Activated naive CD4-positive, alpha-beta T cell treated with anti-CD3 and anti-CD28 coated beads for 36 hours (primary cell): Measurements from ENCODE around the gene SAG. TPM values are rescaled to one million over a fixed set of nuclear protein-coding genes. Genes with fewer than 3 reads are reported as not detected.
"Not testable (repeated sequence)": the region's sequence is repeated elsewhere in the genome, so short reads cannot be mapped to it uniquely, and the experiment has no call there.

Source experiments
- CTCF ChIA-PET: fragments of 350-600 bp; sonication (Branson Sonifier 250); formaldehyde crosslinking; loops from one replicate; lab custom pipeline; 2021; ENCODE audit warnings: antibody characterized with exemption; lab: Charles Lee
- DNase-seq: peaks from one replicate; pipeline ENCODE4 v3.0.0-alpha.2; 2020
- H3K27ac Mint-ChIP-seq: one replicate; pipeline ENCODE4 v1.8.0; 2021; ENCODE audit warnings: mild to moderate bottlenecking, mixed read lengths
- H3K27me3 Mint-ChIP-seq: one replicate; pipeline ENCODE4 v1.8.0; 2021; ENCODE audit warnings: low read depth, mixed read lengths
- H3K36me3 Mint-ChIP-seq: one replicate; pipeline ENCODE4 v1.8.0; 2021; ENCODE audit warnings: low read depth, mixed read lengths
- H3K4me1 Mint-ChIP-seq: one replicate; pipeline ENCODE4 v1.8.0; 2021; ENCODE audit warnings: low read depth, mixed read lengths
- H3K4me3 Mint-ChIP-seq: one replicate; pipeline ENCODE4 v1.8.0; 2021; ENCODE audit warnings: mild to moderate bottlenecking, moderate library complexity, mixed read lengths
- H3K9me3 Mint-ChIP-seq: one replicate; pipeline ENCODE4 v1.8.0; 2021; ENCODE audit warnings: mixed read lengths
- intact Hi-C: fragments of 100-400 bp; cut with micrococcal nuclease; formaldehyde crosslinking; loops from one replicate; pipeline ENCODE4 v1.15.1; 2023
- total RNA-seq, 2 experiments: library from RNA; stranded (reverse); gene quantifications; one replicate each; pipeline ENCODE4 v1.2.3, GENCODE V29; 2021

SAG gene
- total RNA-seq, 2 experiments from 2014 or later, result 0.19 TPM; not detected in 1

DNA sequence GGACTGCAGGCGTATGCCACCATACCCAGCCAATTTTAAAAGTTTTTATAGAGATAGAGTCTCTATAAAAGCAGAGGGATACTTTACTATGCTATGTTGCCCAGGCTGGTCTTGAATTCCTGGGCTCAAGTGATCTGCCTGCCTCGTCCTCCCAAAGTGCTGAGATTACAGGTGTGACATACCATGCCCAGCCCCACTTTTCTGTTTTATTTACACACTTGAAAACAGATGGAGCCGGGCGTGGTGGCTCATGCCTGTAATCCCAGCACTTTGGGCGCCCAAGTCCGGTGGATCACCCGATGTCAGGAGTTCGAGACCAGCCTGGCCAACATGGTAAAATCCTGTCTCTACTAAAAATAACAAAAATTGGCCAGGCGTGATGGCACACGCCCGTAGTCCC lies 67.2 kb downstream of the SAG start:
- H3K27me3 Mint-ChIP-seq, H3K4me3 Mint-ChIP-seq, H3K27ac Mint-ChIP-seq, intact Hi-C loops, H3K9me3 Mint-ChIP-seq, DNase-seq: not testable (repeated sequence)
- peaks cover 20% of the 10 kb centered on the region for H3K4me1 Mint-ChIP-seq
- H3K36me3 Mint-ChIP-seq, result peaks cover 19% of the 10 kb centered on the region
- CTCF ChIA-PET, result interaction anchor here (0.6 kb wide), 1 partner anchor 13 kb away, joined by 3 read pairs; no protein-coding TSS in a partner anchor

DNA sequence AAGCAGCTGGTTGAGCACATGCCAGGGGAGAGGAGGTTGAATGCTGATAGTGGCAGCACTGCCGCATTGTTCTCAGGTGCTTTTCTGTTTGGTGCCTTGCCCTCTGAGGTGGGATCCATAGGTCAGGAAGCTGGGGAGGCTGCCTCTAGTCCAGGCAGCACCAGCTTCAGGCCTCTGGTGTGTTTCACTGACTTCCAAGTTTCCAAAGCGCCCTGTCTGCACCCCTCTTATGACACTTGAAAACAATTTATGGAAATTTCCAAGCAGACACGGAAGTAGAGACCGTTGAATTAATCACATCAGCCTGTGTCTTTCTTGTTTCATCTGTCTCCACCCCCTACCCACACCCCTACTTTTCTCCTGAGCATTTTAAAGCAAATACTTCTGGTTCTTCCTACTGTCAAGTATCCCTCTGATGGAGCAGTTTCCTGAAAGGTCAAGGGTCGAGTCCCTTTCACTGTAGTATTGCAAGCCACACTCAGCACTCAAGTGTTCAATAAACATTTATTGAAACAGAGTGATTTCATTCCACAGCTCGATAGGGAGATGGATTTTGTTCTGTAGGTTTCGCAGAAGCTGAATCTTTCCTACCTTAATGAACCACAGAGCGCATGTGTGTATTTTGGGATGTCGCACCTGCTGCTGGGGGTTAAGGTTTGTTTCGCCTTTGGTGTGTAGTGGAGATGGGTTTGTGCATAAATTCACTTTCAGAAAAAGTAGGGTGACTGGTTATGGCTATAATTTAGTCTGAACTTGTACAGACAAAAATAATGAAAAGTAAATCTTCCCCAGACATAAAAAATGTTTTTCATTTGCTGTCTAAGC lies 68.1 kb downstream of the SAG start:
- Mint-ChIP-seq H3K27ac (peak overlapping the region; percentile 5), H3K4me1 (peaks cover 27% of the 10 kb centered on the region), H3K9me3 (no peaks in the 10 kb centered on the region), H3K4me3 (no peak overlapping the region), H3K27me3 (no peaks in the 10 kb centered on the region), H3K36me3 (peaks cover 19% of the 10 kb centered on the region)
- CTCF ChIA-PET, result no interaction called here
- intact Hi-C loops, result no loop called here
- no peak for DNase-seq

DNA sequence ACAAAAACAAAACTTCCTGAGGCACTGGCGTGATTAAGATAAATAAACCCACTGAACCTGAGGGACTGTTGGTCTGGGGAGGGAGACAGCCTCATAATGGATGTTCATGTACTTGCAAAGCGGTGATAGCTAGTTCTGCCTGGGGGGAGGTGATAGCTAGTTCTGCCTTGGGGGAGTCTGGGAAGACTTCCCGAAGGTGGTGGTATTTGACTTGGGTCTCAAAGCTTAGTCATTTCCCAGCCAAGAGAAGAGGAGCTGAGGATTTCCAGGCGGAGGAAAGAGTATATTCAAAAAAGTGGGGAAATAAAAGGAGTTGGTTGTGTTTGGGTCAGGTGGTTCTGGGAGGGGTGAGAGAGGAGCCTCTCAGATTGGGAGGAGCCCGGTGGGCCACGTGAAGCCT lies 71.4 kb downstream of the SAG start:
- CTCF ChIA-PET, result interaction anchor here (0.7 to 1.3 kb wide), 2 partner anchors 22 to 29 kb away, joined by 3 to 4 read pairs; no protein-coding TSS in a partner anchor
- Mint-ChIP-seq H3K27ac (no peak overlapping the region), H3K4me1 (peaks cover 49% of the 10 kb centered on the region), H3K4me3 (no peak overlapping the region), H3K9me3 (no peaks in the 10 kb centered on the region), H3K36me3 (peaks cover 17% of the 10 kb centered on the region), H3K27me3 (no peaks in the 10 kb centered on the region)
- DNase-seq, result no peak
- intact Hi-C loops, result no loop called here

DNA sequence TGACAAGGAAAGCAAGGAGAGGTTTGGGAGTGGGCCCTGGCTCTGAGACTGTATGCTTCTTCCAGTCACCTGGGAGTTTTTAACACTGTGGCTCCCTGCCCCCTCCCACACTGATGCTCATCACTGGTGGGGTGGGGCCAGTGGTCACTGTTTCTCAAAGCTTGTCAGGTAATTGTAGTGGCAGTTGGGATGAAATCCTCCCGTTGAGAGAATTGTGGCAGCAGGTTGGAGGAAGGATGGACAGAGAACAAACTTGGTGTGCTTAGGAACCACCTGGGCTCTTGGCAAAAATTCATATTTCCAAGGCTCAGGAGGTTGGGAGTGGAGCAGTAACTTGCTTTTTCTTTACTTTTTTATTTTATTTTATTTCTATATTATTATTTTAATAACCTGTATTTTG lies 71.8 kb downstream of the SAG start:
- intact Hi-C loops, result no loop called here
- peaks cover 54% of the 10 kb centered on the region for H3K4me1 Mint-ChIP-seq
- DNase-seq, result no peak
- CTCF ChIA-PET, result interaction anchor here (0.7 kb wide), 1 partner anchor 29 kb away, joined by 3 read pairs; no protein-coding TSS in a partner anchor
- H3K27ac Mint-ChIP-seq, result no peak overlapping the region
- H3K4me3 Mint-ChIP-seq, result no peak overlapping the region
- H3K9me3 Mint-ChIP-seq, result no peaks in the 10 kb centered on the region
- H3K36me3 Mint-ChIP-seq, result peaks cover 16% of the 10 kb centered on the region
- H3K27me3 Mint-ChIP-seq, result no peaks in the 10 kb centered on the region

DNA sequence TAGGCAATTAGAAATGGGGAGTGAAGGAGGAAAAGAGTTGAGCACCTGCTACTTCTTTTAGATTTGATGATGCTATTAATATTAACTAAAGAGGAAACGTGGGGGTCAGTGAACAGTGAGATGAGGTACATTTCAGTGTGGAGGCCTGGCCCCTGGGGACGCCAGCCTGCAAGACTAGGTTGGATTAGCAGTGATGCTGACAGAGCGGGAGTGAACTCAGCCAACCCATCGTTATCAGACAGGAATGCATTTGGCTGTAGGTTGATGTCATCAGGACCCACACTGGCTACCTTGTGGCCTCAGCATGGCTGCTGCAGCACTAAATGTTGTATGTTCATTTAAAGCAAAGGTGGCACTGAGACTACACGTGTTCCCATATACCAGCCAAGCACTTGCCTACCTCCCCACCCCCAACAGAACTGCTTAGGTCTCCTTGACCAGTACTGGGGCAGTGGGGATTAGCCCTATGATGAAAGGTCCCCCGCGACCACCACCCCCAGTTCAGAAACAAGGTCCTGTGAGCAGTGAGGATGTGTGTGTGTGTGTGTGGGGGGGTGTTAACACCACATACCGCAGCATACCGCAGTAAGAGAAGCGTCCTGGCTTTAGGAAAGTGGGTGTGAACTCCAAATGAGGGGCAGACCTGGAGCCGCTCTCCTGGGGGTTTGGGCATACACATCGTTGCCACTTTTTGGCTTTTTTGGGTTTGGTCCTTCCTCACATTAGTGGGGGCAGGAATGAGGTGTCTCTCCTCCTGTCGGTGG lies 72.7 kb downstream of the SAG start:
- Mint-ChIP-seq H3K4me1 (peaks cover 62% of the 10 kb centered on the region), H3K9me3 (no peaks in the 10 kb centered on the region), H3K36me3 (peaks cover 16% of the 10 kb centered on the region), H3K4me3 (no peak overlapping the region), H3K27ac (no peak overlapping the region), H3K27me3 (no peaks in the 10 kb centered on the region)
- CTCF ChIA-PET, result no interaction called here
- DNase-seq, result no peak
- intact Hi-C loops, result no loop called here

DNA sequence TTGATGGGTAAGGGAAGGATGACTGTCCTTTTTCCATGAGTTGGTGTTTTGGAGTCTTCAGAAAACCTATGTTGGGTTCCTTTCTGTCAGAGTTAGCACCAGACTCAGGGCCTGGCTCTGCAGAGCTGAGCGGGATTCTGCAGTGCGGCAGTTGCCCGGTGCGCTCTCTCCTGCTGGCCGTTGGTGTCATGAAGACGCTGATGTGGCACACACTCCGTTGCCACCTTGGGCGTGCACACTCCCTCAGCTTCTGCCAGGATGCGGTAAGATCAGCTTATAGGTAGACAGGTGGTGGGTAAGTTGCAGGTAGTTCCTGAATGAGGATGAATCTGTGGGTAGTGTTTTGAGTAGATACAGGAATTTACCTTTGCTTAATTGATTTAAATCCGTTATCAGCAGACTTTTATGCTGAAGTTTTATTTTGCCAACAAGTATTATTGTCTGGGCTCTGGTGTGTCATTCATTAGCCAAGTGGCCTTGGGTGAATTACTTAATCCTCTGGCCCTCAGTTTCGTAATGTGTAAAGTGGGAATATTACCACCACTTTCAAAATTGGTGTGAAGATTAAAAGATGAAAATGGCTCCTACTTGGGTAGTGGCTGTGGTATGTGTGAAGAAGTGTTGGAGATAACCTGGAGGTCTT lies 73.5 kb downstream of the SAG start:
- H3K27ac Mint-ChIP-seq, result no peak overlapping the region
- intact Hi-C loops, result no loop called here
- H3K4me1 Mint-ChIP-seq, result peaks cover 67% of the 10 kb centered on the region
- no peaks in the 10 kb centered on the region for H3K9me3 Mint-ChIP-seq
- H3K27me3 Mint-ChIP-seq, result no peaks in the 10 kb centered on the region
- H3K4me3 Mint-ChIP-seq, result no peak overlapping the region
- CTCF ChIA-PET, result no interaction called here
- no peak for DNase-seq
- H3K36me3 Mint-ChIP-seq, result peaks cover 9% of the 10 kb centered on the region

DNA sequence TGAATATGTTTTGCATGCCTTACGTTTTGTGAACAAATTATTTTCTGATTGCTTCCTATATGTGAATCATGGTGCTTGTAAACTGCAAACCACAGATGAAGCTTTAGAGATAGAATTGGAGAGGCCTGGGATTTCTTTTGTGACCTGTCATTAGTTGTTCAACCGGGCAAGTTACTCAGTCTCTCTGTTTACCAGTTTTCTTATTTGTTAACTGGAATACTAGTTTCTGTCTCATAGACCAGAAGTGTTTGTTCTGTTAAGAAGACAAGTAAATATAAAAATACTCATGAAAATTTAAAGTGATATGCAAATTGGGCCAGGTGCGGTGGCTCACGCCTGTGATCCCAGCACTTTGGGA lies 74.0 kb downstream of the SAG start:
- intact Hi-C loops, result no loop called here
- no peaks in the 10 kb centered on the region for H3K27me3 Mint-ChIP-seq
- peaks cover 72% of the 10 kb centered on the region for H3K4me1 Mint-ChIP-seq
- no peak overlapping the region for H3K4me3 Mint-ChIP-seq
- H3K36me3 Mint-ChIP-seq, result peaks cover 7% of the 10 kb centered on the region
- H3K9me3 Mint-ChIP-seq, result no peaks in the 10 kb centered on the region
- H3K27ac Mint-ChIP-seq, result no peak overlapping the region
- CTCF ChIA-PET, result interaction anchor here (1.5 kb wide), 1 partner anchor 9 kb away, joined by 3 read pairs; no protein-coding TSS in a partner anchor
- no peak for DNase-seq

DNA sequence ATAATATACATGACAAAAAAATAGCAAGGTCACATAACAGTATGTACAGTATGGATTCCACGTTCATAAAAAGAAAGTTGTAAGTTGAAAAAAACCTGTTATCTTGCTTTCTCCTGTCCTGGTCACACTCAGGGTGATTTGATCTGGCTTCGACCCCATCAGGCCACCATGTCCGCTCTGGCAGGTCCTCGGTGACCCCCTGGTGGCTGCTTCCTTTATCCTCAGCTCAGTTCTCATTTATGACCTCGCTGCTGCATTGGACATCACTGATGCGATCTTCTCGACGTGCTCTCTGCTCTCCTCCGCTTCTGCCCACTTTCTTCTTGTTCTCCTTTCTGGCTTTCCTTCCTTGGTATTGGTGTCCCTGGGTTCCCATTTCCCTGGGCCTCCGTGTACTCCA lies 76.4 kb downstream of the SAG start:
- Mint-ChIP-seq H3K4me1 (peaks cover 75% of the 10 kb centered on the region), H3K27me3 (no peaks in the 10 kb centered on the region), H3K9me3 (no peaks in the 10 kb centered on the region), H3K36me3 (peaks cover 8% of the 10 kb centered on the region), H3K27ac (no peak overlapping the region), H3K4me3 (no peak overlapping the region)
- CTCF ChIA-PET, result interaction anchor here (1.6 to 1.9 kb wide), 2 partner anchors 31 to 59 kb away, joined by 4 to 6 read pairs; no protein-coding TSS in a partner anchor
- intact Hi-C loops, result loop anchor here (1.0 to 2.0 kb wide), 2 partner anchors 29 to 470 kb away; partner anchors contain the start of genes DGKD and HJURP
- DNase-seq, result no peak

DNA sequence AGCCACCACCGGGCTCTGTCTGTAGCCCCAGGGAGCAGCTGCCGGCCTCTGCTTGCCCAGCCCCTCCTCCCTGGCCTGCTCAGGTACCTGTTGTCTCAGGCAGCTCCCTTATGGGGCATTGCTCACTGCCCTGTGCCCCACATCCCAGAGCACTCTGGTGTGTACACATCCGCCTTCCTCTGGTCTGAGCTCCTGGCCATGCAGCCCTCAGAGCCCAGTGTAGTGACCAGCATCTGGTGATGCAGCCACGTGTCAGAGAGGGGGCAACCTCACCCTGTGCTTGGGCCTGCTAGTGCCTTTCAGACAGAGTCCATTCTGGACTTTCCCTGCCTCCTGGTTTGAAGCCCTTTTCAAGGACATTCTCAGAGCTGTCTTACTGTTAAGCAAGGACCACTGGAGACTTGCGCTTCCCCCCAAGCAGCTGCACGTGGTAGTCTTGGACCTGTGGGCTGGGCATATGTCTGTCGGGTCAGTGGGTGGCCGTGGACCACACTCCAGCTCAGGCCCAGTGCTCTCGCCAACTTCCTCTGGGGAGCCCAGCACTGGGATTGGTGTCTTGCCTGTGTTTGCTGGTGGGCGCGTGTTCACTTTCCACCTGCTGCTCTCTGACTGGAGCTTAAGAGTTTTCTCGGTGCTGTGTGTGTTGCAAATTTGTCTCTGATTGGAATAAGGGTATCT lies 77.3 kb downstream of the SAG start:
- CTCF ChIA-PET, result interaction anchor here (0.9 to 1.9 kb wide), 6 partner anchors 11 to 58 kb away, joined by 3 to 6 read pairs (median 4); no protein-coding TSS in a partner anchor
- Mint-ChIP-seq H3K4me3 (peak overlapping the region; percentile 36), H3K27ac (peak overlapping the region; percentile 69), H3K27me3 (no peaks in the 10 kb centered on the region), H3K9me3 (no peaks in the 10 kb centered on the region), H3K4me1 (peaks cover 69% of the 10 kb centered on the region), H3K36me3 (peaks cover 10% of the 10 kb centered on the region)
- DNase-seq, result no peak
- intact Hi-C loops, result loop anchor here (1.0 to 2.0 kb wide), 2 partner anchors 30 to 469 kb away; partner anchors contain the start of genes DGKD and HJURP

DNA sequence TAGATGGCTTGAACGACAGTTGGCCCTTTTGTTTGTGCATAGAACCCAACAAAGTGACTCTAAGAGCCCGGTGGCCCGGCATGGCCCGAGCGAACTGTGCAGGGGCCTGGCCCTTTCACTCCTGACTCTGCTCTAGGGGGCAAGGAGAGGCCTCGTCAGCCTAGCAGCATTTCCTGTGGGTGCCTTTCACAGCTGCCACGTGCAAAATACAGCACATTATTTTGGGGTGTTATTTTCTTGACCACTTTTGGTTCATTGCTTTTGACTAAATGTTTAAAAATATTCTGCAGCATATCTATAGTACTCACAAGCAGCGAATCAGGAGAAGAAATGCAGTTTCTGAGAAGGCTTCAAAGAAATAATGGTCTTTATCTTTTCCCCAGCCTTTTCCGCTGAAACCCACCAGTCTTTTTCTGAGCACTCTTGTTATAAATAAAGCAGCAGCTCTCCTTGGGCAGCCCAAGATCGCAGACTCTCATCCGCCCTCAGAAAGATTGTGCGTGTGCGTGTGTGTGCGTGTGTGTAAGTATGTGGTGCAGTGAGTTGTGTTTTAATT lies 78.0 kb downstream of the SAG start:
- peaks cover 63% of the 10 kb centered on the region for H3K4me1 Mint-ChIP-seq
- CTCF ChIA-PET, result interaction anchor here (0.9 to 1.9 kb wide), 6 partner anchors 10 to 57 kb away, joined by 3 to 6 read pairs (median 4); no protein-coding TSS in a partner anchor
- intact Hi-C loops, result loop anchor here (2.0 kb wide), 1 partner anchor 31 kb away; the partner anchor contains the start of gene DGKD

DNA sequence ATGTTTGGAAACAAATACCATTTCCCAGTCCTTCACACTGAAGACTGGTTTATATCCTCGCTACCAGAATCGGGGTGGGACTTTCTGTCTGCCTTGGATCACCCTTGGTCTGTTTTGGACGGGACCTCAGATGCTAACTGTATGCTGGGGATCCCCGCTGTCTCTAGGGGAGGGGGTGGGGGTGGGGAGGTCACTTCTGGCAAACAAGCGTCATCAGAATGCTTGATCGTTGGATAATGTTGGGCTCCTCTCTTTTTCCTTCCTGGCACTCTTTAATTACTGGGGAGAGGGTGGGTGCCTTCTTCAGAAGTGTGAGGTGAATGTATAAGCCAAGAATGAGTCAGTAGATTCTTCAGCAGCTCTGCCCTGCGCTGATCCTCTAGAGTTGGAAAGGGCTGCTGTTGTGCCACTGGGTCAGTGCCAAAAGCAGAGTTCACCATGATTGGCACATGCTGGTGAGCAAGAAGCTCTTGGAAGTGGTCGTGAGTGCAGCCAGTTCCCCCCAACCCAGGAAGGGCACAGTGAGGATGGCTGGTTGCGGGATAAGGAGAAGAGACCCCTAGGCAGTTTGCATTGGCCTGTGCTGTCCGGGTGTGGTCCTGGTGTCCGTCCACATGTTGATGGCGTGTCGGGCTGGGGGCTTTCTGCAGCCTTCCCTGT lies 78.9 kb downstream of the SAG start:
- H3K27me3 Mint-ChIP-seq, result no peaks in the 10 kb centered on the region
- DNase-seq, result peak; percentile 39
- peaks cover 16% of the 10 kb centered on the region for H3K36me3 Mint-ChIP-seq
- intact Hi-C loops, result no loop called here
- H3K4me3 Mint-ChIP-seq, result no peak overlapping the region
- no peaks in the 10 kb centered on the region for H3K9me3 Mint-ChIP-seq
- H3K4me1 Mint-ChIP-seq, result peaks cover 54% of the 10 kb centered on the region
- peak overlapping the region; percentile 69 for H3K27ac Mint-ChIP-seq
- CTCF ChIA-PET, result interaction anchor here (1.6 to 1.7 kb wide), 2 partner anchors 10 to 14 kb away, joined by 4 to 6 read pairs; no protein-coding TSS in a partner anchor

More for the DNA sequence above, 78.0 kb downstream of the SAG start:
- DNase-seq, result peak; percentile 38
- peak overlapping the region; percentile 36 for H3K4me3 Mint-ChIP-seq
- peak overlapping the region; percentile 69 for H3K27ac Mint-ChIP-seq
- H3K27me3 Mint-ChIP-seq, result no peaks in the 10 kb centered on the region
- no peaks in the 10 kb centered on the region for H3K9me3 Mint-ChIP-seq
- H3K36me3 Mint-ChIP-seq, result peaks cover 10% of the 10 kb centered on the region
